Ovary (tissue), 9 donors: ENCODE data around the gene ANKRD10. TPM values are rescaled to one million over a fixed set of nuclear protein-coding genes. Genes with fewer than 3 reads are reported as not detected.

Experiments used
- DNase-seq, 5 donors: peaks; one replicate each; pipeline ENCODE4 v3.0.0-alpha.2; 2019 to 2020
- H3K27ac ChIP-seq, 2 donors: fragments of 200-600 bp; one replicate each; pipeline versions ENCODE4 v1.5.1 to v1.8.0; 2019 to 2022
- H3K27me3 ChIP-seq: fragments of 200-600 bp; one replicate; pipeline ENCODE4 v1.8.0; 2022
- H3K36me3 ChIP-seq: fragments of 200-600 bp; sonication (generic); one replicate; pipeline ENCODE4 v1.5.1; 2019
- H3K4me1 ChIP-seq: one replicate; pipeline ENCODE4 v1.8.1; 2013; ENCODE audit warnings: mild to moderate bottlenecking, moderate library complexity; ENCODE audit not compliant: insufficient read depth
- H3K4me3 ChIP-seq: fragments of 200-600 bp; sonication (generic); one replicate; pipeline ENCODE4 v1.5.1; 2017
- H3K9me3 ChIP-seq, 2 donors: fragments of 200-600 bp in 1 of 2; sonication (generic) in 1 of 2; one replicate each; pipeline versions ENCODE4 v1.5.1 to v1.8.1; 2013 to 2019; ENCODE audit warnings: mild to moderate bottlenecking in 1 of 2, moderate library complexity in 1 of 2
- CTCF ChIP-seq, 3 donors: fragments of 450-650 bp in 2 of 3; fragments of 200-600 bp in 1 of 3; IDR thresholded peaks; one replicate each; pipeline versions ENCODE4 v1.5.1 to v1.8.0; 2016 to 2022; ENCODE audit warnings: antibody characterized with exemption in 3 of 3, mild to moderate bottlenecking in 1 of 3
- EP300 ChIP-seq: sonication (generic); formaldehyde crosslinking; IDR thresholded peaks from one replicate; pipeline ENCODE4 v1.6.1; 2017; ENCODE audit warnings: antibody characterized with exemption
- POLR2A ChIP-seq: fragments of 450-650 bp; IDR thresholded peaks from one replicate; pipeline ENCODE4 v1.6.1; 2017; ENCODE audit warnings: antibody characterized with exemption, mild to moderate bottlenecking, moderate library complexity
- WGBS, 3 donors: extraction: QIAGEN DNeasy Blood & Tissue Kit in 1 of 3; methylation state at CpG; one replicate each; pipeline versions ENCODE4 v1.1.5 to v1.1.7; 2013 to 2017; 5-methylcytosine and 5-hydroxymethylcytosine counted together
- intact Hi-C, 4 donors: fragments of 100-400 bp; cut with DNase I; formaldehyde crosslinking; loops; one replicate each; pipeline versions ENCODE4 v1.11.0 to v1.15.1; 2022 to 2023
- polyA plus RNA-seq, 2 donors: library from polyadenylated mRNA; stranded (reverse); fragments of 200-250 nt in 1 of 2; fragments of 350-450 nt in 1 of 2; fragmentation: Illumina TruSeq in 1 of 2; extraction: RNeasy Lipid Tissue Mini Kit (QIAGEN cat#74804) in 1 of 2; gene quantifications; one replicate each; pipeline ENCODE4 v1.2.3, GENCODE V29; 2013 to 2014
- total RNA-seq, 7 donors: library from RNA; depleted of rRNA in 2 of 7; stranded (reverse); fragments of >200 nt in 2 of 7; fragmentation: NEBNext Ultra II Directional in 3 of 7; extraction: Animal tissue kit (Norgen Biotek cat#: 25700) in 3 of 7; gene quantifications; one replicate each; pipeline versions ENCODE4 v1.1.0 to v1.2.4, GENCODE V29; 2016 to 2023
- donor health status: DM: no; HTN: no; CAD: no; lungs with moderate emphysema.
- donor health status: DM: no; HTN: no; CAD: no.
- donor health status: Bipolar disorder and iron deficiency.
- donor health status: DM: yes; HTN: yes; CAD: no.
- donor health status: DM: no; HTN: no; CAD: no.
- donor health status: DM: yes; HTN: yes; CAD: no.

ANKRD10 gene
- total and polyA plus RNA-seq, 9 donors: 62.4 to 172 (median 129) TPM

DNA sequence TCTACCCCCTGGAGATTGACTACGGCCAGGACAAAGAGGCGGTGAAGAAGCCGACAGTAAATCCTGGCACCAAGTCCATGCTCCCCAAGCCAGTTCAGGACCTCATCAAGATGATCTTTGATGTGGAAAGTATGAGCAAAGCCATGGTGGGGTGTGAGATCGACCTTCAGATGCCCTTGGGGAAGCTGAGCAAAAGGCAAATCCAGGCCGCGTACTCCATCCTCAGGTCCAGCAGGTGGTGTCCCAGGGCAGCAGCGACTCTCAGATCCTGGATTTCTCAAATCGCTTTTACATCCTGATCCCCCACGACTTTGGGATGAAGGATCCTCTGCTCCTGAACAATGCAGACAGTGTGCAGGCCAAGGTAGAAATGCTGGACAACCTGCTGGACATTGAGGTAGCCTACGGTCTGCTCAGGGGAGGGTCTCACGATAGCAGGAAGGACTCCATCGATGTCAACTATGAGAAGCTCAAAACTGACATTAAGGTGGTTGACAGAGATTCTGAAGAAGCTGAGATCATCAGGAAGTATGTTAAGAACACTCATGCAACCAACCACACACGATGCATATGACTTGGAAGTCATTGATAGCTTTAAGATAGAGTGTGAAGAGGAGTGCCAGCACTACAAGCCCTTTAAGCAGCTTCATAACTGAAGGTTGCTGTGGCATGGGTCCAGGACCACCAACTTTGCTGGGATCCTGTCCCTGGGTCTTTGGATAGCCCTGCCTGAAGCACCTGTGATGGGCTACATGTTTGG lies 24.0 kb upstream of the ANKRD10 start:
- 76 to 83% (median 77%) methylated on average over 13 of the region's 13 CpGs for WGBS, 3 donors
- no peak for DNase-seq
- H3K4me3 ChIP-seq: no peak overlapping the region
- TF ChIP-seq EP300 (no peak), CTCF (IDR thresholded peaks at IDR 0.05) (no peak), POLR2A (no peak)
- H3K9me3 ChIP-seq: peaks cover 0 to 5% of the 10 kb centered on the region in 2 donors
- no peak overlapping the region for H3K27ac ChIP-seq
- no peaks in the 10 kb centered on the region for H3K27me3 ChIP-seq
- H3K4me1 ChIP-seq: peaks cover 1% of the 10 kb centered on the region
- H3K36me3 ChIP-seq: no peaks in the 10 kb centered on the region
- intact Hi-C loops: no loop called here

- Histone ChIP-seq H3K27me3 (no peaks in the 10 kb centered on the region), H3K4me3 (no peak overlapping the region), H3K36me3 (no peaks in the 10 kb centered on the region), H3K4me1 (peaks cover 1% of the 10 kb centered on the region), H3K27ac (no peak overlapping the region), H3K9me3 (peaks cover 0 to 10% of the 10 kb centered on the region in 2 donors)
- TF ChIP-seq CTCF (IDR thresholded peaks at IDR 0.05): no peak
- TF ChIP-seq EP300: no peak
- TF ChIP-seq POLR2A: no peak
- intact Hi-C loops: no loop called here
- 90 to 94% (median 90%) methylated on average over 23 of the region's 23 CpGs for WGBS, 3 donors
- DNase-seq: no peak
These were observed 22.8 kb upstream of the ANKRD10 start for GRCh38 chr13:110937511-110938285.

DNA sequence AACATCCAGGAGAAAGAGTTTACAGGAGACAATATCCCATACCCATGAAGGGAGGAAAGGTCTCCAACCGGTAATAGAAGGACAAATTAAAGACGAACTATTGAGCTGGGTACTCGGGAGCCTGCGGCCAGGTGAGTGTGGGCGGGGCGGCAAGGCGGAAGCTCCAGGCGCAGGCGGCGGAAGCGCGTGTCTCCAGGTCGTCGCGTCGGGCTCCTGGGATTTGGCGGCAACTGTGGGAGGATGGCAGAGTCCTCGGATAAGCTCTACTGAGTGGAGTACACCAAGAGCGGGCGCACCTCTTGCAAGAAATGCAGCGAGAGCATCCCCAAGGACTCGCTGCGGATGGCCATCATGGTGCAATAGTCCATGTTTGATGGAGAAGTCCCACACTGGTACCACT lies 21.6 kb upstream of the ANKRD10 start:
- Histone ChIP-seq H3K27me3 (no peaks in the 10 kb centered on the region), H3K36me3 (no peaks in the 10 kb centered on the region), H3K4me3 (no peak overlapping the region), H3K9me3 (peaks cover 0 to 10% of the 10 kb centered on the region in 2 donors), H3K27ac (no peak overlapping the region), H3K4me1 (peaks cover 1% of the 10 kb centered on the region)
- DNase-seq: no peak
- intact Hi-C loops: no loop called here
- TF ChIP-seq CTCF (IDR thresholded peaks at IDR 0.05) (no peak), EP300 (no peak), POLR2A (no peak)
- WGBS, 3 donors: 95 to 96% (median 96%) methylated on average over 23 of the region's 23 CpGs

- Histone ChIP-seq H3K4me3 (no peak overlapping the region), H3K36me3 (no peaks in the 10 kb centered on the region), H3K27me3 (no peaks in the 10 kb centered on the region), H3K9me3 (peaks cover 0 to 10% of the 10 kb centered on the region in 2 donors), H3K27ac (no peak overlapping the region), H3K4me1 (no peaks in the 10 kb centered on the region)
- intact Hi-C loops: loop anchor here in 1 of 4 donors (5.0 kb wide), 1 partner anchor 110 kb away; no protein-coding TSS in a partner anchor
- WGBS, 3 donors: 88 to 93% (median 92%) methylated on average over 3 of the region's 3 CpGs
- DNase-seq: no peak
- TF ChIP-seq EP300 (no peak), CTCF (IDR thresholded peaks at IDR 0.05) (no peak)
These were observed 17.7 kb upstream of the ANKRD10 start for GRCh38 chr13:110932588-110932987.
